ENCODE results near the gene AGPAT3.
"Not testable (repeated sequence)": the region's sequence is repeated elsewhere in the genome, so short reads cannot be mapped to it uniquely, and the experiment has no call there.

Gene AGPAT3

DNA sequence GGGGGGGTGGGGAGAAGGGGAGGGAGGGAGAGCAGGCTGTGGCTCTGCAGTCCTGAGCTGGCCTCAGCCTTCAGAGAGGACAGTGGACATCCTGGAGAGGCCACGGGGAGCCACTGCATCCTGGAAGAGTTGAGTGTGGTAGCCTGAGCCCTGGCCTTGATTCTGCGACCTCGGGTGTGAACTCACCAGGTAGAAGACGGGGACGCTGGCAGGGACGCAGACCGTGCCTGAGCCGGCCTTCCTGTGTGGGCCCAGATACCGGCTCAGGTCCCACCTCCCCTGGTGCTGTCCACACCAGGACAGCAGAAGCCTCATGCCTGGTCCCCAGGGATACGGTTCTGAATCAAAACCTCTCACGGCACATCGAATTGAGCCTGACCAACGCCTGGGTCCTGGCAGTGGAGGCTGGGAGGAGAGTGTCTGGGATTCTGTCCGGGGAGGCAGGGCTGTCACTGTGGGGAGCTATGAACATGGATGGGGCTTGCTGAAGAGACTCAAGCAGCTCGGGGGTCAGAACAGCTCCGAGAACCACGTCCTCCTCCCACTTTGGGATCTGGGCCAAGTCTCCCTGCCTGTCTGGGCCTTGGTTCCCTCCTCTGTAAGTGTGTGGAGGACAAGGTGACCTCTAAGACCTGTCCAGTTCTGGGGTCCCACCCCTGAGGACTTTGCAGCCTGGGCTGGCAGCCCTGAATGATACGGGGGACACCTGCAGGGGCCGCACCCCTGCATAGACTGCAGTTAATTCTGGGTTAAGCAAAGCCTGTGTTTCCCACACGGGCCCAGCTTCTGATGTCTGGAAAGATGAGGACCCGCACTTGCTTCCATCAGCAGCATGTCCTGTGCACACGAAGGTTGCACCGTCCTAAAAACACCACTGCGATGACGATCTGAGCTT is 45.3 kb upstream of the AGPAT3 start:
- no peak for DNase-seq (ENCODE audit: low read depth, low spot score)
- POLR2A ChIA-PET: no interaction called here

DNA sequence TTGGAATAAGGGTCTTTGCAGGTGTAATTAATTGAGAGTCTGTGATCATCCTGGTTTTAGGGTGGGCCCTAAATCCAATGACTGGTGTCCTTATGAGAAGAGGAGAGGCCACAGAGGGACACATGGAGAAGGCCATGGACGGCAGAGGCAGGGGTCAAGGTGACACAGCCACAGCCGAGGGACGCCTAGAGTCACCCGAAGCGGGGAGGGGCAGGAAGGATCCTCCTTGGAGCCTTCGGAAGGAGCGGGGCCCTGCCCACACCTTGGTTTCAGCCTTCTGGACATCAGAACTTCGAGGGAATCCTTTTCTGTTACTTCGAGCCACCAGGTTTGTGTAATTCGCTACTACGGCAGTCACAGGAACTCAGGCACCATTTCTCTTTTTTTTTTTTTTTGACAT is 44.6 kb upstream of the AGPAT3 start:
- TF ChIP-seq, protein P1, sequence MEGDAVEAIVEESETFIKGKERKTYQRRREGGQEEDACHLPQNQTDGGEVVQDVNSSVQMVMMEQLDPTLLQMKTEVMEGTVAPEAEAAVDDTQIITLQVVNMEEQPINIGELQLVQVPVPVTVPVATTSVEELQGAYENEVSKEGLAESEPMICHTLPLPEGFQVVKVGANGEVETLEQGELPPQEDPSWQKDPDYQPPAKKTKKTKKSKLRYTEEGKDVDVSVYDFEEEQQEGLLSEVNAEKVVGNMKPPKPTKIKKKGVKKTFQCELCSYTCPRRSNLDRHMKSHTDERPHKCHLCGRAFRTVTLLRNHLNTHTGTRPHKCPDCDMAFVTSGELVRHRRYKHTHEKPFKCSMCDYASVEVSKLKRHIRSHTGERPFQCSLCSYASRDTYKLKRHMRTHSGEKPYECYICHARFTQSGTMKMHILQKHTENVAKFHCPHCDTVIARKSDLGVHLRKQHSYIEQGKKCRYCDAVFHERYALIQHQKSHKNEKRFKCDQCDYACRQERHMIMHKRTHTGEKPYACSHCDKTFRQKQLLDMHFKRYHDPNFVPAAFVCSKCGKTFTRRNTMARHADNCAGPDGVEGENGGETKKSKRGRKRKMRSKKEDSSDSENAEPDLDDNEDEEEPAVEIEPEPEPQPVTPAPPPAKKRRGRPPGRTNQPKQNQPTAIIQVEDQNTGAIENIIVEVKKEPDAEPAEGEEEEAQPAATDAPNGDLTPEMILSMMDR (IDR thresholded peaks at IDR 0.05; ENCODE audit: insufficient read depth, low read length, missing control alignments): no peak
- ChIA-PET CTCF (interaction anchor here (1.2 kb wide), 1 partner anchor 9 kb away, joined by 3 read pairs; no protein-coding TSS in a partner anchor), POLR2A (no interaction called here)
- H3K4me3 ChIP-seq (ENCODE audit: low read depth, low read length): no peak overlapping the region
- no peak for DNase-seq (ENCODE audit: low read depth, low spot score)

More for the DNA sequence above, 45.3 kb upstream of the AGPAT3 start:
- TF ChIP-seq, protein P1 (IDR thresholded peaks at IDR 0.05; ENCODE audit: insufficient read depth, low read length, missing control alignments): no peak
- no peak overlapping the region for H3K4me3 ChIP-seq (ENCODE audit: low read depth, low read length)
- CTCF ChIA-PET: interaction anchor here (1.2 kb wide), 1 partner anchor 8 kb away, joined by 3 read pairs; no protein-coding TSS in a partner anchor

DNA sequence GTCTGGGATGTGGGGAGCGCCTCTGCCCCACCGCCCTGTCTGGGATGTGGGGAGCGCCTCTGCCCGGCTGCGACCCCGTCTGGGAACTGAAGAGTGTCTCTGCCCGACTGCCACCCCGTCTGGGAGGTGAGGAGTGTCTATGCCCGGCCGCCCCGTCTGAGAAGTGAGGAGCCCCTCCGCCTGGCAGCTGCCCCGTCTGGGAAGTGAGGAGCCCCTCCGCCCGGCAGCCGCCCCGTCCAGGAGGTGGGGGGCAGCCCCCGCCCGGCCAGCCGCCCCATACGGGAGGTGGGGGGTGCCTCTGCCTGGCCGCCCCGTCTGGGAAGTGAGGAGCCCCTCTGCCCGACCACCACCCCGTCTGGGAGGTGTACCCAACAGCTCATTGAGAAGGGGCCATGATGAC is 42.9 kb upstream of the AGPAT3 start:
- H3K4me3 ChIP-seq (ENCODE audit: low read depth, low read length); POLR2A ChIA-PET; CTCF ChIA-PET; DNase-seq (ENCODE audit: low read depth, low spot score): not testable (repeated sequence)

DNA sequence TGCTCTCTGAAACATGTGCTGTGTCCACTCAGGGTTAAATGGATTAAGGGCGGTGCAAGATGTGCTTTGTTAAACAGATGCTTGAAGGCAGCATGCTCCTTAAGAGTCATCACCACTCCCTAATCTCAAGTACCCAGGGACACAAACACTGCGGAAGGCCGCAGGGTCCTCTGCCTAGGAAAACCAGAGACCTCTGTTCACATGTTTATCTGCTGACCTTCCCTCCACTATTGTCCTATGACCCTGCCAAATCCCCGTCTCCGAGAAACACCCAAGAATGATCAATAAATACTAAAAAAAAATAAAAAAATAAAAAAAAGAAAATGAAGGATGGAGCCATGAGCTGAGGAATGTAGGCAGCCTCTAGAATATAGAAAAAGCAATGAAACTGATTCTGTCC is 42.3 kb upstream of the AGPAT3 start:
- DNase-seq (ENCODE audit: low read depth, low spot score); POLR2A ChIA-PET; CTCF ChIA-PET; H3K4me3 ChIP-seq (ENCODE audit: low read depth, low read length): not testable (repeated sequence)

DNA sequence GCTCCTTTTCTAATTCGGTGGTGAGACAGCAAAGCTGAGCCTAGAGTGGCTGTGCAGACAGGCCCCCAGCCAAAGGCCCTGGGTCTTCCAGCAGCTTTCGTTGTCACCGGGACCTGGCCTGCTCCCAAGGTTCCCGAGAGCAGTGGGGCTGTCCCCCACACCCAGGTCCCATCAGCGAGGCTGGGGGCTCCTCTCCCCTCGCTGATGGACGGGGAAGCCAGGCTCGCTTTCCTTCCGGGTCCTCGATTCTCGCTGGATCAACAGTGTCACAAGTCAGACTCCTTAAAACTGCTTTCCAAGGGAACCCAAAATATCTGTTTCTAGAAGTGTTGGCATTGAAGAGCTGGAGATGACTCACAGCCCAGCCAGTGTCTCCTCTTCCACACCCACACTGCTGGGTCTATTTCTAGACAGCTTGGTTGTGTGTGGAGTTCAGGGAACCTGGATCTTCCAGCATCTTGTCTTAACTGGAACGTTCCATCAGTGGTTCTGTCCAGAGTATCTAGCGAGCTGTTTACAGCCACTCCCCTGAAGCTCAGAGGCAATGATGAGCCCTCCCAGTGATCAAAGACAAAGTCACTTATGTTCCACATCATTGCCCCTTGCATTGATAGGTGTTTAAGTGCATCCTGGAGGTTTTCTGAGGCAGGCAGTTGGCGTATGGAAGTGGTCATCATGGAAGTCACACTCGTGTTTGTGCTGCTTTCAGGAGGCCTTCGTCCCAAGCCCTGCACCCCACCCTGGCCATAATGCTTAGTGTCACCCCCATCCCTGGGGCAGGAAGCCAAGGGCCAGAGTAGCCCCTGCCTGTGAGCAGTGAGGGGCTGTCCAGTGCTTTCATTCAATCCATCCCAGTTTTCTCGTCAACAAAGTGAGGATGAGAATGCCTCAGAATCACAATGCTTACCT is 40.4 kb upstream of the AGPAT3 start:
- TF ChIP-seq, protein P1 (IDR thresholded peaks at IDR 0.05; ENCODE audit: insufficient read depth, low read length, missing control alignments): no peak
- CTCF ChIA-PET: interaction anchor here (0.7 to 1.9 kb wide), 3 partner anchors 13 to 114 kb away, joined by 3 to 5 read pairs (median 5); no protein-coding TSS in a partner anchor
- H3K4me3 ChIP-seq (ENCODE audit: low read depth, low read length): no peak overlapping the region
- POLR2A ChIA-PET: no interaction called here
- DNase-seq (ENCODE audit: low read depth, low spot score): peak; percentile 19

DNA sequence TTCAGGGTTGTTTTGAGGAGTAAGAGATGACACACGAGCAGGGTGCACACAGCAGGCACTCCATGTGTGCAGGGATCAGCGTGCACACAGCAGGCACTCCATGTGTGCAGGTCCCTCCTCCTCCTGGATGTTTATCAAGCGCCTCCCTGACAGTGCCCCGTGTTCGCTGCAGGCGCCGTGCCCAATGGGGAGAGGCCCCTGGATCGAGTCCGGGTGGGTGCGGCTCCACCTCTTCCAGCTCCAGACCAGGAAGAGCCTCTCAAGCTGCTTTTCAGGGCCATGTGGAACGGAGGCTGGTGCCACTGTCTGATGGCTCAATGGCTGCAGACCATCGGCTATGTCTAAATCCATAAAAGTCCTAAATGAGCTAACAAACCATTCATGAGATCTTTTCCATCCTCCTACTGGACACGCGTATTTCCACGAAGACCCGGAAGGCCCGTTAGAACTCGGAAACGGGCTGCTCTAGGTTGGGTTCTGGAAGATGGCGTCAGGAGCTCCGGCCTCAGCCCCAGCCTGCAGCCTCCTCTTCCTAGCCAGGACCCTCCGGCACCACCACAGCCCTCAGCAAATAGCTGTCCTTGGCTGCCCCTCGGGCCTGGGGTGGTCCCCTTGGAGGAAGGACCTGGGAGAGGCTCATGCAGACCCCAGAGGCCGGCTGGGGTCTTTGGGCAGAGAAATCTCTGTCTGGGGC is 39.6 kb upstream of the AGPAT3 start:
- ChIA-PET POLR2A (no interaction called here), CTCF (interaction anchor here (0.7 to 1.9 kb wide), 2 partner anchors 17 to 113 kb away, joined by 3 to 5 read pairs; no protein-coding TSS in a partner anchor)
- no peak overlapping the region for H3K4me3 ChIP-seq (ENCODE audit: low read depth, low read length)
- DNase-seq (ENCODE audit: low read depth, low spot score): no peak
- TF ChIP-seq, protein P1 (IDR thresholded peaks at IDR 0.05; ENCODE audit: insufficient read depth, low read length, missing control alignments): no peak
